Measurements from ENCODE around the gene DPM3.
"Not testable (repeated sequence)": the region's sequence is repeated elsewhere in the genome, so short reads cannot be mapped to it uniquely, and the experiment has no call there.

Gene DPM3

GRCh38 chr1:155125511-155125945 is 14.8 kb downstream of the DPM3 start:
- DNase-seq (ENCODE audit: low read depth) = no peak

DNA sequence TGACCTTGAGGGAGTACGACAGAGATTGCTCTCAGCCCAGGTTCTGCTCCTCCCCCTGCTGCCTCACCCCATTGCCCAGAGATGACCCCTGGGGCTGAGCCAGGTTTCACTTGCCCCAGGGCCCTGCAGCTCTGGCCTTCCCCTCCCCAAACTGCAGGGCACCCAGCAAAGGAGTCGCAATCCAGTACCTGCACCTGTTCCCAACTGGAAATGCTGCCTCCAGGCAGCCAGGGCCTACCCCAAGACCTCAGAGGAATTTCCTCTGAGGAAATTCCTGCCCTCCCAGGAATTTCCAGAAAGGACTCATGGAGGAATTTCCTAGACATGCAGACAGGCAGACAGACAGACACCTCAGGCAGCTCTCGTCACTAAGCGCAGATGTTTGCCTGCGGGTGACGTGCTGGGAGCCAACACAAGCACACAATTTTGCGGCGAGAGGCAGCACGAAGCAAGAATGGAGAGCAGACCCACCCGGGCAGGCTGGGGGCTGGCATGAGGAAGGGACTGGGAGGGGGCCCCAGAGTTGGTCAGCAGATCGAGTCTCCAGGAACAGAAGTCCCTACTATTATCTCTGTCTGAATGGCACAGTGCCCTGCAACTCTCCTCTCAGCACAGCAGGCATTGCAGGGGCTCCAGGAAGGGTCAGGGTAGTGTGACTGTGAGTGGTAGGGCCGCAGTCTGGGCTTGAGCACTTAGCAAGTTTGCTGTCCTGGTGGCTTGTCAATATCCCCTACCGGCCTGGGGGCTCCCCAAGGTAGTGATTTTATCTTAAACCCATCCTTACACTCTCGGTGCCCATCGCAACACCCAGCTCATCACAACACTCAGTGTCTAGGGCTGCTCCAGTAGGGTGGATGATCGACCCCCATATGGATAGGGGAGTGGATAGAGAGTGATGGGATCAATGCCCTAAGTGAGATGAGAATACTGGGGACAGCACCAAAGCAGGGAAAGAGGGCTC is 15.5 kb downstream of the DPM3 start:
- peak; percentile 76 for DNase-seq (ENCODE audit: low read depth)

DNA sequence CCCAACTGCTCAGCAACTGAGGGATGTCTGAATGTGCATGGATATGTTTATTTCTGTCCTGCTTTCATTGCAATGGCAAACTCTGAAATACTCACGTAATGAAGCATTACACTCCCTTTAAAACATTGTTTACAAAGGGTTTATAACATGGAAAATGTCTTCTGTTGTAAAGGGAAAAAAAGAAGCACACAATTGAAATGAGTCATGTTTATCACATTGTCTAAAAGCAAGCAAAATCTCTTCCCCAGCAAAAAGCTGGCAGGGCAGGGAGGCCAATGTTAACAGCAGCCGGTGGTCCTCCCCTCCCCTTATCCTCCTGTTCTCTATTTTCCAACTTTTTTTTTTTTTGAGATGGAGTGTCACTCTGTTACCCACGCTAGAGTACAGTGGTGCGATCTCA is 16.5 kb downstream of the DPM3 start:
- peak; percentile 9 for DNase-seq (ENCODE audit: low read depth)

GRCh38 chr1:155122308-155122707 is 18.0 kb downstream of the DPM3 start:
- no peak for DNase-seq (ENCODE audit: low read depth)

GRCh38 chr1:155121249-155121648 is 19.1 kb downstream of the DPM3 start:
- no peak for DNase-seq (ENCODE audit: low read depth)

GRCh38 chr1:155120253-155120652 is 20.1 kb downstream of the DPM3 start:
- no peak for DNase-seq (ENCODE audit: low read depth)

DNA sequence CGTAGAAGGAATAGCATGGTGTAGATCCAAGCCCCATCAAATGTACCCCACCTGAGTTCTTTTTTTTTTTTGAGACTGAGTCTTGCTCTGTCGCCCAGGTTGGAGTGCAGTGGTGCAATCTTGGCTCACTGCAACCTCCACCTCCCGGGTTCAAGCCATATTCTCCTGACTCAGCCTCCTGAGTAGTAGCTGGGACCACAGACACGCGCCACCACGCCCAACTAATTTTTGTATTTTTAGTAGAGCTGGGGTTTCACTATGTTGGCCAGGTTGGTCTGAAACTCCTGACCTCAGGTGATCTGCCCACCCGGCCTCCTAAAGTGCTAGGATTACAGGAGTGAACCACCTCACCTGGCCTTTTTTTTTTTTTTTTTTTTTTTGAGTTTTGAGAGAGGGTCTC is 22.2 kb downstream of the DPM3 start:
- DNase-seq (ENCODE audit: low read depth) = not testable (repeated sequence)

DNA sequence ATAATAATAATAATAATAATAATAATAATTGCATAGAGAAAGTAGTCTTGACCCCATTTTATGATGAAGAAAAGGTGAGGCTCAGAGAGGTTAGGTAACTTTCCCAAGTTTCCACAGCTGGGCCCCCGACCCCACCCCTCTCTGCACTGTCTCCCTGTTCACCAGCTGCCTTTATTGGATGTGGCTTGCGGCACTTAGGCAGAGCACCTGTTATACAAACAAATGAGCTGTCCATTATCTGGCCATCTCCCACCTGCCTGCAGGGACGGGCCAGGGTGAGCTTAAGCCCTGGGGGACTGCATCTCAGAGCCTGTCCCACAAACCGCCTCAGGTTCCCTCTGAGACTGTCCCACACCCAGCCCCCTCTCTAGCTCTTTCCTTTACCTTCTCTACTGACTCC is 22.7 kb downstream of the DPM3 start:
- DNase-seq (ENCODE audit: low read depth) = no peak

DNA sequence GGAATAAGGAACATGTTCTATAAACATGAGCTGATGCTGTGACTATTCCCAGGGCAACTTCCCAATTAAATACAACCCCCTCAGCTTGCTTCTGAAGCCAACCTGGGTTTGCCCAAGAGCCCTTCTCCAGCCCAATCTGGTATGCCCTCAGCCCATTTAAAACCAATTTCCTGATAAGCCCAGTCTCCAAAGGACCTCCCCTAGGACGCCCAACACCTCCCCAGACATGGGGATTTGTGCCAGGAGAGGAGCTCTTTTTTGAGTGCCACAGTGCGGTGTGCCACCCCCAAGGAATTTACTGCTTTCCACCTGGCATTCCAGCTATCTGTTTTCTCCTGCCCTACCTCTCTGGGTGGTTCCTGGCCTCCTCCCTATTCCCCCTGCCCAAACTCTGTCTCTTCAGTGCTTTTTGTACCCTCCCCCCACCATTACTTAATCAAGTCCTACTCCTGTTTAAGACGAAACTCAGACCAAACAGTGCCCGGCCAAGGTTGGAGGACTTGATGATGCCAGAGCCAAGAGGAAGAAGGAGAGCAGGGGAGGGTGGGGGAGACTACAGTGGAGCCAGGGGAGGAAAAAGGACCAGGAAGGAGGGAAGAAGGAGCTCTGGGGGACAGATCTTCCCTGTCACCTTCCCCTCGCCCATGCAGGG is 24.1 kb downstream of the DPM3 start:
- DNase-seq (ENCODE audit: low read depth) = no peak

DNA sequence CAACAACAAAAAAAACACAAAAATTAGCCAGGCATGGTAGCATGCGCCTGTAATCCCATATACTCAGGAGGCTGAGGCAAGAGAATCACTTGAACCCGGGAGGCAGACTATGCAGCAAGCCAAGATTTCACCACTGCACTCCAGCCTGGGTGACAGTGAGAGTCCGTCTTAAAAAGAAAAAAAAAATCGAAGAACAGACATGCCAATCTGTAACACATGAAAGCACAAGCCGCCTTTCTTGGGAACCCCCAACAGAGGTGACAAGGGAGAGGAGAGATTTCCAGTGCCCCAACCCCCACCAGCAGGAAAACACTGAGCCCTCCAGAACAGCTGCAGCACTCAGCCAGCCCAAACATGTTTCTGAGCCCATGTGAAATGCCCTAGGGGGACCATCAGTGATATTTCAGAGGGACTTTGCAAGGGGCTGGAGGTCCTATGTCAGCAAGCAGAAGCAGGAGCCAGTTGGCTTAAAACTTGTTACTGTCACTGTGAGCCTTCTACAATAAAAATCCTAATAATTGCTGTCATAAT is 26.8 kb downstream of the DPM3 start:
- DNase-seq (ENCODE audit: low read depth) = no peak

GRCh38 chr1:155110826-155111225 is 29.5 kb downstream of the DPM3 start:
- no peak for DNase-seq (ENCODE audit: low read depth)

- no peak for DNase-seq (ENCODE audit: low read depth)
Observed at GRCh38 chr1:155110381-155110780, 29.9 kb downstream of the DPM3 start.

- DNase-seq (ENCODE audit: low read depth) = no peak
Observed at GRCh38 chr1:155108296-155108695, 32.0 kb downstream of the DPM3 start.

- no peak for DNase-seq (ENCODE audit: low read depth)
Observed at GRCh38 chr1:155107309-155108264, 32.7 kb downstream of the DPM3 start.

GRCh38 chr1:155106862-155107261 is 33.5 kb downstream of the DPM3 start:
- DNase-seq (ENCODE audit: low read depth) = no peak

DNA sequence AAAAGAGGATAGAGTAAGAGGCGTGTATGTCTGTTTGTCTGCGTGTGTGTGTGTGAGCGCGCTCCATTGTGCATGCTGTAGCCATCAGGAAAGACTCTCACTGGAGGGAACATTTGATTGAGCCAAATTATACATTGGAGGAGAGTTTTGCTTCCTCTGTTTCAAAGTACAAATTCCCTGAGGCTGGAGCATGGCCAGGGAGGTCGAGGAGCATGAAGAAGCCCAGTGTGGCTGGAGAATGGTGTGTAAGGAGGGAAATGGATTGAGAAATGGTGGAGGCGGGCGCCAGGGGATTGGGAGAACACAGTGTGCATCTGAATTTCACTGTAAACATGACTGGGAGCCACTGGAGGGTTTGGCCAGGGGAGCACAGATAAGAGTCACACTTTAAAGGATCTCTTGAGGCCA is 34.7 kb downstream of the DPM3 start:
- DNase-seq (ENCODE audit: low read depth) = no peak

DNA sequence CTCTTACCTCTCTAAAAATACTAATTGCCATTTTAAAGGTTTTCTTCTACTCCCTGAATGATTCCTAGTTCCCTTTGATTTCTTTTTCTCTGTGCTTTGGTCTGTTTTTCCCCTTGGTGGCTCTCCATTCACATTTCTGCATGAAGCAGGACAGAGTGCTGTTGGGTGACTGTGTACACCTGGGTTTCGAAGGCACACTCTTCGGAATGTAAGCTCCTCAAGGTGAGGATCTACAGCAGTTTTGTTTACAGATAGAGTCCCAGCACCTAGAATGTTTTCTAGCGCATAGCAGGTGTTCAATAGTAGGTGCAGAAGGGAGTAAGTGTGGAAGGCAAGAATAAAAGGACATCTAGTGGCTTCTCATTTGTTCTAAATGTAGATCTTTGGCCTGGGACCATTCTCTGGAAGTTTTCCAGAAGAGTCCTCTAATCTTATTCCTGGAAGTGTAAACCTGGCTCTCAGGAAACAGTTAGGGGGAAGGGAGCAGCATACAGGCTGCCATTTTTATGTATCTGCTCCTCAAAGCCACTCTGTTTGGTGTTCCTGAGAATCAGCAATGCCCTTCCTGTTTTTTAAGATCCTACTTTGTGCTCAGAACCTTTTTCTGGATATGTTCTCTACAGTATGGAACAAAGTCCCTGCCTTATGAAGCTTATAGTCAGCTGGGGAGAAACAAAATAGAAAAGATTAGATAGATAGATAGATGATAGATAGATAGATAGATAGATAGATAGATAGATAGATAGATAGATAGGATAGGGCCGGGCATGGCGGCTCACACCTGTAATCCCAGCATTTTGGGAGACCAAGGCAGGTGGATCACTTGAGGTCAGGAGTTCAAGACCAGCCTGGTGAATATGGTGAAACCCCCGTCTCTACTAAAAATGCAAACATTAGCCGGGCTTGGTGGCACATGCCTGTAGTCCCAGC is 35.5 kb downstream of the DPM3 start:
- no peak for DNase-seq (ENCODE audit: low read depth)

DNA sequence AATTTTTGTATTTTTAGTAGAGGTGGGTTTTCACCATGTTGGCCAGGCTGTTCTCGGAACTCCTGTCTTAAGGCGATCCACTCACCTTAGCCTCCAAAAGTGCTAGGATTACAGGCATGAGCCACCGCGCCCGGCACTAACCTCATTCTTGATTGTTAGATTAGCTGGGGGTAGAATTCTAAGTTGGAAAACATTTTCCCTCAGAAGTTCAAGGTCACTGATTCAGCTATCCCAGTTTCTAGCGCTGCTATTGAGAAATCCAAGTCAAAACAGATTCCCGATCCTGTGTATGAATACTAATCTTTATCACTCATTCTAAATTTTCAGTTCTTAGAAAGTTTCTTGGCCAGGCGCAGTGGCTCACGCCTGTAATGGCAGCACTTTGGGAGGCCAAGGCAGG is 37.0 kb downstream of the DPM3 start:
- no peak for DNase-seq (ENCODE audit: low read depth)

- DNase-seq (ENCODE audit: low read depth) = no peak
Observed at GRCh38 chr1:155099331-155099730, 41.0 kb downstream of the DPM3 start.

GRCh38 chr1:155094622-155094948 is 45.7 kb downstream of the DPM3 start:
- no peak for DNase-seq (ENCODE audit: low read depth)
